ENCODE results near the gene GRIK4.

- no peak for TF ChIP-seq CTCF (IDR thresholded peaks at IDR 0.05)
- no peak for TF ChIP-seq EZH2 (IDR thresholded peaks at IDR 0.05; ENCODE audit: borderline replicate concordance, insufficient read depth, low read depth, low read length, poor library complexity, severe bottlenecking)
These were observed 90.0 kb downstream of the GRIK4 start for GRCh38 chr11:120601536-120601935.
